ENCODE results near the gene KLHDC4. TPM values are rescaled to one million over a fixed set of nuclear protein-coding genes. Genes with fewer than 3 reads are reported as not detected.

KLHDC4 gene
- total RNA-seq, 1 donor from 2014 or later: 38.8 TPM

DNA sequence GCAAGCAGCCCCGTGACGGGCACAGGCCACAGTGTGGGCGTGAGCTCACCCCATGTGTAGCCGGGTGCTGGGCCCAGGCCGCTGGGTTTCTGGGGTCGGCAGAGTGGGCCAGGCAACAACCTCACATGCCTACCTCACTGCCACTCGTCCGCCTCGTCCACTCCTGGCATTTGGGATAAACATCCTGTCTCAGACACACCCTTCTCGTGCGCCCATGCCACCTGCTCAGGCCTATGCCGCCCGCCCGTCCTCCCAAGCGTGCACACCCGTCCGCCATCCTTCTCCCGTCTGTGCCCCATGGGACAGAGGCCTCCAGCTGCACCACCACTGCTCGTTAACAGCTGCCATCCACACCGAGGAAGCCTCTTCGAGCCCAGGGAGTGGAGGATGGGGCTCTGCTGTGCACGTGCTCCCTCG is 64.3 kb downstream of the KLHDC4 start:
- Histone ChIP-seq H3K4me1 (no peaks in the 10 kb centered on the region), H3K36me3 (peaks cover 17% of the 10 kb centered on the region), H3K27me3 (no peaks in the 10 kb centered on the region), H3K27ac (no peak overlapping the region), H3K9me3 (no peaks in the 10 kb centered on the region), H3K4me3 (no peak overlapping the region)
- DNase-seq: no peak
- intact Hi-C loops (cut with DNase I): no loop called here
- TF ChIP-seq, protein P1, sequence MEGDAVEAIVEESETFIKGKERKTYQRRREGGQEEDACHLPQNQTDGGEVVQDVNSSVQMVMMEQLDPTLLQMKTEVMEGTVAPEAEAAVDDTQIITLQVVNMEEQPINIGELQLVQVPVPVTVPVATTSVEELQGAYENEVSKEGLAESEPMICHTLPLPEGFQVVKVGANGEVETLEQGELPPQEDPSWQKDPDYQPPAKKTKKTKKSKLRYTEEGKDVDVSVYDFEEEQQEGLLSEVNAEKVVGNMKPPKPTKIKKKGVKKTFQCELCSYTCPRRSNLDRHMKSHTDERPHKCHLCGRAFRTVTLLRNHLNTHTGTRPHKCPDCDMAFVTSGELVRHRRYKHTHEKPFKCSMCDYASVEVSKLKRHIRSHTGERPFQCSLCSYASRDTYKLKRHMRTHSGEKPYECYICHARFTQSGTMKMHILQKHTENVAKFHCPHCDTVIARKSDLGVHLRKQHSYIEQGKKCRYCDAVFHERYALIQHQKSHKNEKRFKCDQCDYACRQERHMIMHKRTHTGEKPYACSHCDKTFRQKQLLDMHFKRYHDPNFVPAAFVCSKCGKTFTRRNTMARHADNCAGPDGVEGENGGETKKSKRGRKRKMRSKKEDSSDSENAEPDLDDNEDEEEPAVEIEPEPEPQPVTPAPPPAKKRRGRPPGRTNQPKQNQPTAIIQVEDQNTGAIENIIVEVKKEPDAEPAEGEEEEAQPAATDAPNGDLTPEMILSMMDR (IDR thresholded peaks at IDR 0.05): no peak
- no peak for ATAC-seq

- Histone ChIP-seq H3K27me3 (no peaks in the 10 kb centered on the region), H3K4me3 (no peak overlapping the region), H3K4me1 (no peaks in the 10 kb centered on the region), H3K36me3 (peaks cover 17% of the 10 kb centered on the region), H3K9me3 (no peaks in the 10 kb centered on the region), H3K27ac (no peak overlapping the region)
- intact Hi-C loops (cut with DNase I): no loop called here
- TF ChIP-seq, protein P1 (IDR thresholded peaks at IDR 0.05): no peak
- ATAC-seq: no peak
- DNase-seq: no peak
Observed at GRCh38 chr16:87701078-87701460, 64.7 kb downstream of the KLHDC4 start.

DNA sequence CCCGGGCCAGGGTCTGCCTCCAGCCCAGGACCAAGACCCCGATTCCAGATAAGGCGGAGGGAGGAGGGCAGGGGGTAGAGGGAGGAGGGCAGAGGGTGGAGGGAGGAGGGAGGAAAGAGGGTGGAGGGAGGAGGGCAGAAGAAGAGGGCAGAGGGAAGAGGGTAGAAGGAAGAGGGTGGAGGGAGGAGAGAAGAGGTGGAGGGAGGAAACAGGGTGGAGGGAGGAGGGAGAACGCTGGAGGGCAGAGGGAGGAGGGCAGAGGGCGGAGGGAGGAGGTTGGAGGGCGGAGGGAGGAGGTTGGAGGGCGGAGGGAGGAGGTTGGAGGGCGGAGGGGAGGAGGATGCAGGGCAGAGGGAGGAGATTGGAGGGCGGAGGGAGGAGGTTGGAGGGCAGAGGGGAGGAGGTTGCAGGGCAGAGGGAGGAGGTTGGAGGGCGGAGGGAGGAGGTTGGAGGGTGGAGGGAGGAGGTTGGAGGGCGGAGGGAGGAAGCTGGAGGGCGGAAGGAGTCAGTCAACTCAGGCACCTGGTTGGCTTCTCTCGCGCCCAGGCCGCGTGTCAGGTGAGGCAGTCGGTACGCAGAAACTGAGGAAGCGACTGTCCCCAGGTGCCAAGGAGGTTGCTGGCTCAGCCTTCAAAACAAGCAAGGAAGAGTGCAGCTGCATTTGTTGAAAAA is 65.2 kb downstream of the KLHDC4 start:
- H3K4me1 ChIP-seq: no peaks in the 10 kb centered on the region
- DNase-seq: no peak
- H3K27ac ChIP-seq: no peak overlapping the region
- no peak overlapping the region for H3K4me3 ChIP-seq
- TF ChIP-seq, protein P1 (IDR thresholded peaks at IDR 0.05): no peak
- H3K27me3 ChIP-seq: no peaks in the 10 kb centered on the region
- intact Hi-C loops (cut with DNase I): no loop called here
- peaks cover 17% of the 10 kb centered on the region for H3K36me3 ChIP-seq
- no peak for ATAC-seq
- H3K9me3 ChIP-seq: no peaks in the 10 kb centered on the region

GRCh38 chr16:87698676-87699199 is 67.0 kb downstream of the KLHDC4 start:
- Histone ChIP-seq H3K36me3 (peaks cover 15% of the 10 kb centered on the region), H3K27ac (no peak overlapping the region), H3K9me3 (no peaks in the 10 kb centered on the region), H3K27me3 (no peaks in the 10 kb centered on the region), H3K4me3 (no peak overlapping the region), H3K4me1 (no peaks in the 10 kb centered on the region)
- intact Hi-C loops (cut with DNase I): no loop called here
- no peak for DNase-seq
- no peak for ATAC-seq
- TF ChIP-seq, protein P1 (IDR thresholded peaks at IDR 0.05): no peak

- TF ChIP-seq, protein P1 (IDR thresholded peaks at IDR 0.05): no peak
- no peaks in the 10 kb centered on the region for H3K9me3 ChIP-seq
Observed at GRCh38 chr16:87698241-87698640, 67.5 kb downstream of the KLHDC4 start.

More at GRCh38 chr16:87698241-87698640, 67.5 kb downstream of the KLHDC4 start:
- Histone ChIP-seq H3K4me1 (no peaks in the 10 kb centered on the region), H3K27me3 (no peaks in the 10 kb centered on the region), H3K4me3 (no peak overlapping the region), H3K36me3 (peaks cover 10% of the 10 kb centered on the region), H3K27ac (no peak overlapping the region)
- intact Hi-C loops (cut with DNase I): no loop called here
- DNase-seq (no peak), ATAC-seq (no peak)
